ACHN (cell line): ENCODE data around the gene VSTM2L.
"Not testable (repeated sequence)": the region's sequence is repeated elsewhere in the genome, so short reads cannot be mapped to it uniquely, and the experiment has no call there.

Experiments
- DNase-seq: peaks from one replicate; pipeline ENCODE4 v3.0.0-alpha.2; 2015
- in situ Hi-C: cut with HindIII; loops from 2 replicates; pipeline ENCODE4 v1.10.0; 2017; ENCODE audit warnings: low sequenced_read_pairs, low pct_ligation_motif_present, low pct_unique_long_range_greater_than_20kb

VSTM2L gene, protein sequence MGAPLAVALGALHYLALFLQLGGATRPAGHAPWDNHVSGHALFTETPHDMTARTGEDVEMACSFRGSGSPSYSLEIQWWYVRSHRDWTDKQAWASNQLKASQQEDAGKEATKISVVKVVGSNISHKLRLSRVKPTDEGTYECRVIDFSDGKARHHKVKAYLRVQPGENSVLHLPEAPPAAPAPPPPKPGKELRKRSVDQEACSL

GRCh38 chr20:37902504-37903313 is at the start of gene VSTM2L:
VSTM2L (plus strand) TSS chr20:37903127; CDS start chr20:37903351, 224 bp downstream.
- in situ Hi-C loops: no loop called here
- peak; percentile 32 for DNase-seq

DNA sequence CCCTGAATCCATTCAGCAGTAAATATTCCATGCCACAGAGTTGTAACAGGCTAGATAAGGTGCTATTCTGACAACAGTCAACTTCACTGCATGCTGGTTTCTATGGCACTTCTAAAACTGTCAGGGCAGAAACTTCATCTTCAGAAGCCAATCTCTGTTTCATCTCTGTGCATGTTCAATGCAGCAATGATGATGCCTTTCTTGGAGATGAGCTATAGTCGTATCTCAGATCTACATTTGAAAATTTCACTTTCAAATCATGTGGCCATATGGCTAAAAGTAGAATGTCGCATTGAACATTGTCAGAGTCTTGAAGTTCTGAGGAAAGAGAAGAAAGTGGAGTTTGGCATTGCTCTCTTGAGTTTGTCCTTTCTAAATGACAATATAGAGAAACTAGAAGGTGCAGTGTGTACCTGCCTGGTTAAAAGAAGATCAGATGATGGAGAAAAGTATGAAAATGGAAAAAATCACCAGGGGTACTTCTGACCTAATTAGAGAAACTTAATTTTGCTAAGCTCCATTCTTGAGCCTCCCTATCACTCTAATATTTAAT is 49.0 kb upstream of the VSTM2L start:
- no peak for DNase-seq
- in situ Hi-C loops: no loop called here

DNA sequence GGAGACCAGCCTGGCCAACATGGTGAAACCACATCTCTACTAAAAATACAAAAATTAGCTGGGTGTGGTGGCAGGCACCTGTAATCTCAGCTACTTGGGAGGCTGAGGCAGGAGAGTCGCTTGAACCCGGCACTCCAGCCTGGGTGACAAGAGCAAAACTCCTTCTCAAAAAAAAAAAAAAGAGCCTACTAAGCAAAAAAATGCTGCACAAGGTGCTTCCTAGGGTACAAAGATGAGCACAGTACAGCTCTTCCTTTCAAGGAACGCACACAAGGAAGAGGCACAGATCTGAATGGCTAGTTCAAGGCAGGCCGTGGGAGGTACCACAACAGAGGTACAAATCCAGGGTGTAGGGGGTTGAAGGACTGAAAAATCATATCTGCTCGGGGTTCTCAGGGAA is 46.9 kb upstream of the VSTM2L start:
- DNase-seq, in situ Hi-C loops: not testable (repeated sequence)

- no peak for DNase-seq
- in situ Hi-C loops: no loop called here
These were observed 45.8 kb upstream of the VSTM2L start for GRCh38 chr20:37856932-37857660.

DNA sequence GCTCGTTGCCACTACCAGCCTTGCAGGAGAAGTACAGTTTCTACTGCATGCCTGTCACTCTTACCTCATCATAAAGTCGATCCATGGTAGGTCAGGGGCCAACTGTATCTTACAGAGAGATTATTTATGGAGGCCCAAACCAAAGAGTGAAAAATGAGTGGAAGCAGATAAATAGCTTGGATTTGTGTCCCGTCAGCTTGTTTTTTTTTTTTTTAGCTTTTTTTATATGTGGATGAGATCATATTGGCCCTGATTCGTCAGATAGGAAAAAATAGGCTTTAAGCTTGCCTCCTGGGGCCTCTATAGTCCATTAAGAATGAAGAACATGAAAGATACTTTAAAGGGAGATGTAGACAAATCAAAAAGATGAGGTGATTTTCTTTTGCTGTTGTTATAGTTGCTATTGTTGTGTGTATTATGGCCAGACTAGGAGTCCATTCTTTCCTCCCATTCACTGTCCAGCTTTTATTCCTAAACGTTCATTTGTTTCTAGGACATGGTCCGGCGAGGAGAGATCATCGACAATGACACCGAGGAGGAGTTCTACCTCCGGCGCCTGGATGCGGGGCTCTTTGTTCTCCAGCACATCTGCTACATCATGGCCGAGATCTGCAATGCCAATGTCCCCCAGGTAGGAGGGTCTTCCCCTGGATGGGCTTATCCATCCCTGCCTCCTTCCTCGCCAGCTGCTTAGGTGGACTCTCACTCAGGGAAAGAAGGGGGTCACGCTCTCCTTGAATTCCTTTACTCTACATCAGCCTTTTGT is 43.3 kb upstream of the VSTM2L start:
- DNase-seq: no peak
- in situ Hi-C loops: no loop called here

GRCh38 chr20:37863289-37863688 is 39.6 kb upstream of the VSTM2L start:
- no peak for DNase-seq
- in situ Hi-C loops: no loop called here

DNA sequence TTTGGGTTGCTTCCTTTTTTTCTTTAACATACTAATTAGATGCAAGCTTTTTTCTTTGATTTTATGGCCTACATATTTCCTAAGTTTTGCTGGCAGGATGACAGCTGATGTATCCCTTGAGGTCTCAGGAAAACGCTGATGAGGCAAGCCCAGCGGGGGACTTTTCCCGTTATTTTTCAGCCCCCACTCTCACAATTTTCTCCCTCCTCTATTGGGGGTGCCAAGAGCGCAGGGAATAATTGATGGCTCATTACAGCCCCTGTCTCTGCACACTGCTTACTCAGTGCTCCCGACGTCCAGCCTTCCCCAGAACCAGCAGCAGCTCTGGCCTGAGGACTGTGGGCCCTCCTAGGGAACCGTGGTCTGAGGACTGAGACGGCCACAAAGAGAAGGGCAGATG is 38.6 kb upstream of the VSTM2L start:
- in situ Hi-C loops: no loop called here
- DNase-seq: no peak

GRCh38 chr20:37866051-37866450 is 36.9 kb upstream of the VSTM2L start:
- in situ Hi-C loops: no loop called here
- DNase-seq: no peak

DNA sequence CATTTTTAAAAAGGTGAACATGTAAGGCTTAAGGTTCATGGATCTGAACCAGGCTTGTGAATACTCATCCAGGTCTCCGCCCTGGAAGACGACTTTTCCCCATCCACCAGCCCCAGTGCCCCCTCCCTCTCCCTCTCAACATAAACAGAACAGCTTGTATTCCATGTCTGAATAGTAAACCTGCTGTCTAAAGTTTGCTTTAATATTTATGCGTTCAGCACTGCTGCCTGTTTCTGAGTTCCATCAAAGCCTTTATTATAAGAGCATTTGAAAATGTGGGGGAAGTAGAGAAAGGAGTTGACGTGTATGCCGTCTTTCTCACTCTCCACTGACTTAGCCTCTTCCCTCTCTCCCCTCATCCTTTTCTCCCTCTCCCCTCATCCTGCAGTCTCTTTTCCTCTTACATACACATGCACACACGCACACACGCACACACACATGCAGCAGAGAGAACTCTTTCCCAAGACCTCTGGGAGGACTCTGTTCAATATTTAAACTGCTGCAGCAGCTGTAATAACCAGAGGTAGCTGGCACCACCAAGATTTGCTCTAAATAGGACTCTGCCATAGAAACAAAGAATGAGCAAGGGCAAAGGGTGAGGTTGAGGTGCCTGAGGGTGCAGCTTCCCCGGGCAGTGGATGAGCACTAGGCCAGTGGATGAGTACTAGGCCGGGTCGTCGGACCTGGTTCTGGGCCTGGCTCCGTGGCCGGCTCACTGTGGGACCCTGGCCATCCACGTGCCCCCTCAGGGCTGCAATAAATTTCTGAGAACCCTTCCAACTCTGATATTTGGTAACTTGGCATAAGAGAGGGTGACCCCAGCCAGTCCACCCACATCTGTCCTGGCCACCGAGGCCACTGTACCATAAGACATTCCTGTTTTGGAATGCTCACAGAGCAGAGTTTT is 35.4 kb upstream of the VSTM2L start:
- no peak for DNase-seq
- in situ Hi-C loops: no loop called here

GRCh38 chr20:37868851-37869333 is 34.0 kb upstream of the VSTM2L start:
- in situ Hi-C loops: no loop called here
- DNase-seq: no peak

GRCh38 chr20:37869334-37869861 is 33.5 kb upstream of the VSTM2L start:
- in situ Hi-C loops: no loop called here
- no peak for DNase-seq

DNA sequence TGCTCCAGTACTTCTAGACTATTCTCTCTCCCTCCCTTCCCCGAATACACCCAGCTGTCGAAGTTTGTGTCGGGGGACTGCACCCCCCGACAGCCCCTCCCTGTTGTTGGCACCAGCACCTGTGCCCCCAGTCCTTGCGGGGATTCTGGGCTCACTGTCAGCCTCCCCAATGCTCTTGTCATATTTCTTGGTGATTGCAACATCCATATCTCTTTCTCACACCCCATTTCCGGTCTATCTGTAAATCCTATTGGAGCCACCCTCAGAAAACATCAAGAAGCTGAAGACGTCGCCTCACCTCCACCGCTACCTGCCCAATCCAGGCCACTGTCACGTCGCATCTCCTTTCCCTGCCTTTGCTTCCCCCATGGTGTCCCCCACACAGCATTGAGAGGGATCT is 32.6 kb upstream of the VSTM2L start:
- DNase-seq: no peak
- in situ Hi-C loops: no loop called here

GRCh38 chr20:37871751-37872150 is 31.2 kb upstream of the VSTM2L start:
- in situ Hi-C loops: no loop called here
- DNase-seq: no peak

GRCh38 chr20:37872161-37872560 is 30.8 kb upstream of the VSTM2L start:
- DNase-seq: no peak
- in situ Hi-C loops: no loop called here

GRCh38 chr20:37873884-37874283 is 29.0 kb upstream of the VSTM2L start:
- DNase-seq: no peak
- in situ Hi-C loops: no loop called here

GRCh38 chr20:37875460-37876175 is 27.3 kb upstream of the VSTM2L start:
- in situ Hi-C loops: no loop called here
- DNase-seq: no peak

GRCh38 chr20:37876863-37877262 is 26.1 kb upstream of the VSTM2L start:
- in situ Hi-C loops: no loop called here
- no peak for DNase-seq
